ENCODE data around the gene DUSP5.
"Not testable (repeated sequence)": the region's sequence is repeated elsewhere in the genome, so short reads cannot be mapped to it uniquely, and the experiment has no call there.

The DUSP5 gene

DNA sequence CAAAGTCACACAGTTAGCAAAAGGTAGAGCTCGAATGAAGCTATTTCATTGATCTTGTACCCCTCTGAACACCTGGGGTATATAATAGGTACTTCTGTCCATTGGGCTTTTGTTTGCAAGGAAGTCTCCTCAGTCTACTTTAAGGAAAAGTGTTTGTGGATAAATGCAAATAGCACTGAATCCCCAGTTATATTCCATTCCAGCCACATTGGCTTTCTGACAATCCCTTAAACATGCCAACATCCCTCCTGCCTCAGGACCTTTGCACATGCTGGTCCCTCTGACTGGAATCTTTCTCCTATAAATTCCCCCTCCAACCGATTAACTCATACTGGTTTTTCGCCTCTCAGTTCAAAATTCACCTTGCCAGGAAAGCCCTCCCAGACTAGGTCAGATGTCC, 17.1 kb downstream of the DUSP5 start:
- DNase-seq (ENCODE audit: low read depth in 2 of 3, low spot score in 1 of 3), result no peak

DNA sequence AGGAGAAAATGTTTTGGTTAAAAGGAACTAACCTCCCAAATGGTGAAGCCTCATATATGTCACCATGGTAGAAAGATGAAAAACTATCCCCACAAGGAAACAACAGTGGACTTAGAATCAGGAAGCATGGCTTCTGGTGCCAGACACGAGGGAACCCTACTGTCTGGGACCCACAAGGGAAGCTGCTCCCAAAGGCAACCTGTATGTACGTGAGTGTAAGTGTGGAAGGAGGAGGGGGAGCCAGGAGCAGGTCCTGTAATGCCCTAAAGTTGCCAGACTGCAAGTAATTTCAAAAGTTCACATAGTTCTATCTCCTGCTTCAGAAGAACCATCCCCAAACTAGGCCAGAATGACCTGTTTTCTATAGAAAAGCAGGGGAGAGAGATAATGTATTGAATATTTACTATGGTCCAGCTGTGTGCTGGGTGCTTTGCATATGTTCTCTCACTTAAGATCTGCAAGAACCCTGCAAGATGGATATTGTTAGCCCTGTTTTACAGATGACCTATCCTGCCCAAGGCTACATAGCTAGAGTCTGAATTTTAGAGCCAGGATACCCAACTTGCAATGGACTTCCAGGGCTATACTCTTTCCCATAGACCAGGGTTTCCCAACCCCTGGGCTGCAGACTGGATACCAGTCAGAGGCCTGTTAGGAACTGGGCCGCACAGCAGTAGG, 19.2 kb downstream of the DUSP5 start:
- DNase-seq (ENCODE audit: low read depth in 2 of 3, low spot score in 1 of 3), result no peak

DNA sequence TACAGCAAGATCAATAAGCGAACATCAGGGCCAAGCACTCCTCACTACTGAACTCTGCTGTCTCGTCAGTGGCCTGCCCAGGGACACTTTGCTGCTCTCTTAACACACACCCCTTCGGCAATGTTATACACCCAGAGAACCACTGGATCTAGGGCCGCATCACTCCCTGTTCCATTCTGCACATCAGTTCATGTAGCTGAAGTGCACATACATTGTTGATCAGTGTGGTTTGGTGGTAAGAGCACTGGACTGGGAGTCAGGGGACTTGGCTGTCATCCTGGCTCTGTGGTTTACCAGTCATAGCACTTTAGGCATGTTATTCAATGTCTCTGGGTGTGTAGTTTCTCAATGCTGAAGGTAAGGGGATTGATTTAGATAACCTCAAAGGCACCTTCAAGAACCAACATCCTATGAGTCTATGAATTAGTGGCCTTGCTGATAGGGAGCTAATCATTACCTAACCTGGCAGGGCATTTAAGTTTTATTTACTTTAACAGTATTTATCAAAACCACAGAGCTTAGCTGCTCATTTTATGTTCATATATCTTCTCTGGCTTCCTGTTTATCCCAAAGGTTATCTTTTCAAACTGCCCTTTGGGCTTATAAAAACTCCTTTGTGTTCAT, 24.8 kb downstream of the DUSP5 start:
- DNase-seq (ENCODE audit: low read depth in 2 of 3, low spot score in 1 of 3), result no peak

DNA sequence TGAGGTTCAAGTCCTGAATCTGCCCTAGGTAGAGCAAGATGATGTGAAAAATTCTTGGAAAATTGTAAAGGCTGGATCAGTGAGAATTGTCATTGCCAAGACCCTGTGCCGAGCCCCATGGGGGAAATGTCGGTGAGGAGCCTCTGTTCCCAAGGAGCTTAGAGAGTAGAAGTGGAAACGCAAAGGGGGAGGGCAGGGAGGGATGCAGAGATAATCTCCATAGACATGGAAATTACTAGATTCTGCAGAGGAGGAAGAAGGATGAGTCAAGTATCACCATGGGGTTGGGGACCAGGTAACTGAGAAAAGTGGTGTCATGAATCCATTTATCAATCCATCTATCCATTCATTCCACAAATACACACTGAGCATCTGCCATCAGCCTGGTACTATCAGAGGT, 26.0 kb downstream of the DUSP5 start:
- DNase-seq (ENCODE audit: low read depth in 2 of 3, low spot score in 1 of 3), result no peak

DNA sequence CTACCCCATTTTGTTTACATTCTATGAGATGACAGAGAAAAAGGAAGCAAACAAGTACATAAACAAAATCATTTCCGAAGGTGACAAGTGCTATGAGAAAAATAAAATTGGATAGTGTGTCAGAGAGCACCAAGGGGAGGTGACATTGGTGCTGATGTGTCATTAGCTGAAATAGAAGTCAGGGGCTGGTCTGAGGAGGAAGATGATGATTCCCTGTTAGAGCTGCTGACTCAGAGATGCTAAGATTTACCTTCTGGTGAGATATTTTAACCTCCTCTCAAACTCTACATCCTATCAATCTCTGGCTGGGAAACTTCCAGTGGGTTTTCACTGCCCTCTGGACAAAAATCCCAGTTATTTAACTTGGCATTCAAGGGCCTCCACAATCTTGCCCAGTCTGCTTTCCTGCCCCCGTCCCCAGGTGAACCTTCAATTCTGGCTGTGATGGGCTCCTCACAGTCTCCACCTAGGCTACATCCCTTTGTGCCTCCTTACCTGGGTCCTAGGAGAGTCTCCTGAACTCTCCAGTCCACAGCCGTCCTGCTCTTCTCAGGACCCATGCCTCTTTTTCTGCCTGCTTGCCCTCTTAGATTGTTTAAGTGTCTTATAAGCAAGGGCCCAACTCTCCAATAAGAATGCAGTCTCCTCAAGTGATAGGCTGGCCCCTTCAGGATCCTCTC, 26.6 kb downstream of the DUSP5 start:
- no peak for DNase-seq (ENCODE audit: low read depth in 2 of 3, low spot score in 1 of 3)

DNA sequence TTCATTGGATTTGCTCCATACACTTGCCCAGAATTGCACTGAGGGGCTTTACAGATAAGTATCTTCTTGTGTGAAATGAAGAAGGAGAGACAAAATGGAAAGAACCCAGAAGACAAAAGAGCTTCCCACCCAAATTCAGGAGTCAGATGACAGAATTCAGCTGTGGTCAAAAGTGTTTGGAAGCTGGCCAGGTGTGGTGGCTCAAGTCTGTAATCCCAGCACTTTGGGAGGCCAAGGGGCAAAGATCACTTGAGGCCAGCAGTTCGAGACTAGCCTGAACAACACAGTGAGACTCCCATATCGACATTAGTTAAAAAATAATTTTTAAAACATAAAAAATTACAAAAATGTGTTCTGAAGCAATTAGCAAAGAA, 27.1 kb downstream of the DUSP5 start:
- no peak for DNase-seq (ENCODE audit: low read depth in 2 of 3, low spot score in 1 of 3)

DNA sequence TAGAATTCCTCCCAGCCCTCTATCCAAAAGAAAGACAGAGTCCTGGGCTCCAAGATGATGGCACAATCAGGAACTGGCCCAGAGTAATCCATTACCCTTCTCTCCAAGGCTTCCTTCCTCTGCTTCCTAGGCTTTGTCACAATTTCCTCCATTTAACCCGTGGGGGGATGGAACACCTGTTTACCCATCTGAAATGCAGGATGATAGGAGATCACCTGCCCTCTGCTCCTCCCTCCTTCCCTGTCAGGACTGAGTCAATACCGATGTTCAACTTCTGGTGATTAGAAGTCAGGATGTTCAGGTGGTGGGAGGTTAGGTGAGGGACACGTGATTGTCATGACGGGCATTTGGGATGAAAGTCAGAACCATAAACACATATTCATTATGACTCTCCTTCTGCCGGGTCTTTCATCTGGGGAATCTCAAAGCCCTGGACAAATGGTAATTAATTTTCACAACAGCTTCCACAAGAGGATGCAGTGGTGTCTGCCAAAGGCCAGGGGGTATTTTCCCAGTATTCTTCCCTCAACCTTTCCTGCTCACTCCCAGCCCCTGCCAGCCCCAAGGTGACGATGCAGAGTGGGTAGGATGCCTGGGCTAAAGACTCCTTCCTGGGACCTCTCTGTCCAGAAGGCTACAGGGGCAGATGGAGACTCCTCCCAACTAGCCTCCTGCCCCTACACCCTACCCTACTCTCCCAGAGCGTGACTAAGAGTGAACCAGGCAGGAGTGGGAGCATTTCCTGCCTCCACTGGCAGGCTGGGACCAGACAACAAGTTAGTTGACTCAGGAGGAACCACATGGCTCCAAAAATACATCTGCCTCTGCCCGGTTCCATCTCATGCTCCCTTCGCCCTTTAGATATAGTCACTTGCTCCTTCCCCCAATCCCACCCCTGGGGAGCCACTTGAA, 27.9 kb downstream of the DUSP5 start:
- no peak for DNase-seq (ENCODE audit: low read depth in 2 of 3, low spot score in 1 of 3)

DNA sequence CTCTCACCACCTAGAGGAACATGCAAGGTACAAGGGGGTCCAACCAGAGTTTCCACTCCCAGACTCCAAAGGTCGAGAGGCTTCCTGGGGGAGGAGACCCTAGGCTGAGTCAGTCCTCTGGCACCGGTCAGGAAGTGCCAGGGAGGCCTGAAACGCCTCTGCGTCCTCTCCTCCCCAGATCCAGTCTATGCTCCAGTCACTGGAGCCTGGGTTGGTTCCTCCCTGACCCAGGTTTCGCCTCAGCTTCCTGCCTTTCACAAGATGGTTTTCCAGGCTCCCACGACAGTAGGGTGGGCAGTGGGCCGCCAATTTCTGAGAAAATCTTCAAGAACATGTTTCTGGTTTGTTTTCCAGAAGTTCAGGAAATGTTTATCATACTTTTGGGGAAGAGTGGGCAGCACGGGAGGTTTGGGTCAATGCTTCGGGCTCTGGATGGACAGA, 30.0 kb downstream of the DUSP5 start:
- DNase-seq (ENCODE audit: low read depth in 2 of 3, low spot score in 1 of 3), result no peak

DNA sequence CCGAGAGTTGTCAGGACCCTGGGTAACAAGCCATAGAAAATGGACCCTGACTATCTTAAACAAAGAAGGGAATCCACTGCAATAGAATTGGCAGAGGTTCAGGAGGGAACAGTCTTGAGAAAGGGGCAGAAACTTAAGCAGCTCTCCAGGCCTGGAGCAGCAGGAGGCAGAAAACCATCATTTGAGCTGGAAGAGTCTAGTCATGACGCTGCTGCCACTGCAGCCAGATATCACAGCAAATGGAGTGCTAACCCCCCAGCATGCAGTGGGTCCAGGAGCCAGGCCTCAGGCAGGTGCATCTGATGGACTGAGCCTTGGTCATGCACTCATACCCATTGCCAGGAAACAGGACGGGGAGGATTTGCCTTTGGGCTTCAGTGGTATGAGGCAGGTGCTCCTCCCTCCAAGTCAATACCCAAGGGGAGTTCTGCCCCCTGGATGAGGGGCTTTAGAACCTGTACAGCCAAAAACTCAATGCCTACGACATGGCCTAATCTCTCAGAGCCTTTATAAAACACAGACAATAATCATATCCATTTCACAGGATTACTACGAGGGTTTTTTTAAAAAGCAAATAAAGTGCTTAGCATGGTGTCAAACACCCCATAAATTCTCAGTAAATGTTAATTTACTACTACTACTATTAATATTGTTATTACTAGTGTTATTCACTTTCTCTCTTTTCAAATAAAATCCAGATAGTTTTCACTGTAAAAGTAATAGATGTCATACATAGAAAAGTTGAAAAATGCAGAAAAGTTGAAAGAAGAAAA, 30.7 kb downstream of the DUSP5 start:
- DNase-seq (ENCODE audit: low read depth in 2 of 3, low spot score in 1 of 3), result no peak

DNA sequence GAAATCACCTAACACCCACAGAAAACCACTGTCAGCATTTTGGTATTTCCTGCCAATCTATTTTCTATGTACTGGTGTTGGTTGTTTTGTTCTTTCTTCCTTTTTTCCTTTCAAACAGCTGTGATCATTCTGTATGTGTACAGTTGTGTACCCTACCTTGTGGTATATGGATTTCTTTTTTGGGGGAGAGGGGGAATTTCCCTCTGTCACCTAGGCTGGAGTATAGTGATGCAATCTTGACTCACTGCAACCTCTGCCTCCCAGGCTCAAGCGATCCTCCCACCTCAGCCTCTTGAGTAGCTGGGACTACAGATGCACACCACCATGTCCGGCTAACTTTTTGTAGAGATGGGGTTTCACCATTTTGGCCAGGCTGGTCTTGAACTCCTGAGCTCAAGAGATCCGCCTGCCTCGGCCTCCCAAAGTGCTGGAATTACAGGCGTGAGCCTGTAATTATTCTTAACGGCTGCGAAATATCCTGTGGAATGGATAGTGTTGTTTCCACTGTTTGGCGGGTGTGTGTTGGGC, 31.4 kb downstream of the DUSP5 start:
- DNase-seq (ENCODE audit: low read depth in 2 of 3, low spot score in 1 of 3), result peak in 1 of 3 donors; percentile 53

DNA sequence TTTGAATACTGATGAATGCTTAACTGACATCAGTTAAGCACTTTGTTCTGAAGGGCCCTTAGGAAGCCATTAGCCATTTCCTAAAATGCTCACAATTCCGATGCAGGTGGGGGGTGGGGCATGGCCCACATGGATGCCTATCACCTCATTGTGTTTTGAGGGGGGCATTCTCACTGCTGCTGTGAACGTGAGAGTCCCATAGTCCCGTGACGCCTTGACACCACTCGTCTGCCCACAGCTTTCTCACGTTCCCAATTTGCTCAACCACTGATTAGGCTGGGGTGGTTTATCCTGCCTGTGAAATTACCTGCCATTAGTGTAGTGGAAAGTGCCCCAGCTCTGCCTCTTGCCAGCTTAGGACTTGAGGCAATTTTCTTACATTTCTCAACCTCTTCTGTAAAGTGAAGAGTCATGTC, 31.9 kb downstream of the DUSP5 start:
- no peak for DNase-seq (ENCODE audit: low read depth in 2 of 3, low spot score in 1 of 3)

DNA sequence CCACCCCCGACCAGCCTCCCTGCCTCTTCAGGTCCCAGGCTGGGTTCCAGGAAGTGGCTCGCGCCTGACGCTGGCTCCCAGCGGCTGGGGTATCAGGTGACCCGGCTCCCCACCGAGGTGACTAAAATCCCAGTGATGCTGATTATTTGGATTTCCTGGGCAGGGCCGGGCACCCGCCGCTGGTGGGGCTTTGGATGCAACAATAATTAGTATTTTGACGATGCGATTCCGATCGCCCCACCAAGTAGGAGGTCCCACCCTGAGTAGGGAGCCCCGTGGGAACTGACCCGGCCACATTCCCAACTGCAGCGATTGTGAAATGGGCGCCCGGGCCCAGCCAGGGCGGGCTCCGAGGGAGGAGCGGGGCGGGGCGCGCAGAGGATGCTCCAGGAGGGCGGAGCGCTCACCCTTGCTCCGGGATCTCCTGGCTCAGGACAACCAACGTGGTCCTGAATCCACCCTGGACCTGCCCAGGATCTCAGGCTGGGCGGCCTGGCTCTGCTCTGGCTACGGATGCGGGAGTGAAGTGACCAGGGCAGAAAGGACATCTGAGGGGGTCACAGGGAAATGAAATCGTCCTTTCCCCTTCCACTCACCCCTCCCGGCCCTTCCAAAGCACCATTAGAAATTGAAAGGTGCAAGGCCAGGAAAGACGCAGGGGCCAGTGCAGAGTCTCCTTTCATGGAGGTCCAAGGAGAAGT, 32.6 kb downstream of the DUSP5 start:
- DNase-seq (ENCODE audit: low read depth in 2 of 3, low spot score in 1 of 3), result no peak

DNA sequence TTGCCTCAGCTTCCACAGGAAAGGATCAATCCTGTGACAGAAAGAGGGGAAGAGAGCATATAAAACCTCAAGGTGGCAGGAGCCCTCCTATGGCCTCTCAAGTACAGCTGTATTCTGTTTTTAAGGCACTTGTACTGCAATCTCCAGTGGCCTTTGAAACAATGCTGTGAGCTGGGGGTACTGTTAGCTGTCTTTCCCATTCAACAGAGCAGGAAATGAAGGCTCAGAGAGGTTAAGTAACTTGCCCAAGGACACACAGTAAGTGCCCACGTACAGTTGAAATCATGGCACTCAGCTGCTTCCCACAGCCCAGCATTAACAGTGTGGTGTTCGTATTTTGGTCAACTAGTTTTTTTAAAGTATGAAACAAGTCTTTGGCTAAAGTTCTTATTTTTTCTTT, 34.0 kb downstream of the DUSP5 start:
- no peak for DNase-seq (ENCODE audit: low read depth in 2 of 3, low spot score in 1 of 3)

DNA sequence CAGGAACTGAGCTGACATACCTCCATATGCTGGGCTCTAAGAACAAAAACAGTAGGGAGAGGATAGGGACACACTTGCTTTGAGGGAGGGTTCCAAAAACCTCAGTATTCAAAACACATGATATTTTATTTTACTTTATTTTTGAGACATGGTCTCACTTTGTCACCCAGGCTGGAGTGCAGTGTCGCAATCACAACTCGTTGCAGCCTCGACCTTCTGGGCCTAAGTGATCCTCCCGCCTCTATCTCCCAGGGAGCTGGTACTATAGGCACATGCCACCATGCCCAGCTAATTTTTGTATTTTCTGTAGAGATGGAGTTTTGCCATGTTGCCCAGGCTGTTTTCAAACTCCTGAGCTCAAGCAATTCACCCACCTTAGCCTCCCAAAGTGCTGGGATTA, 34.9 kb downstream of the DUSP5 start:
- not testable (repeated sequence) for DNase-seq (ENCODE audit: low read depth in 2 of 3, low spot score in 1 of 3)

DNA sequence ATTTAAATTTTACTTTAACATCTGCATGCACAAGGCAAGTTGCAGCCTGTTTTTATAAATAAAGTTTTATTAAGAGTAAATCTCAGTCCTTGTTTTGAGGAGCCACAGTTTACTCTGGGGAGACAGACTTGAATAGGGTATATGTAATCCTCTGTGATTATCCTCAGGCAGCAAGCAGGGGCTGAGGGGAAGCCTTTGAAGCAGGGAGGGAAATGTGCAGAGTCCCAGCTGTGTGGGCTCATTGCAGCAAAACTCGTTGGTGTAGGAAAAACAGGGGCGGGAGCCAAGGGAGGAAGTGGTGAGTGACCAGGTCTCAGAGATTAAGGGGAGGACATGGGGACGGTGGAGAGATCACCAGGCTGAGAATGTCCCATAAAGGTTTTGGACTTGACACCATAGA, 35.4 kb downstream of the DUSP5 start:
- no peak for DNase-seq (ENCODE audit: low read depth in 2 of 3, low spot score in 1 of 3)

DNA sequence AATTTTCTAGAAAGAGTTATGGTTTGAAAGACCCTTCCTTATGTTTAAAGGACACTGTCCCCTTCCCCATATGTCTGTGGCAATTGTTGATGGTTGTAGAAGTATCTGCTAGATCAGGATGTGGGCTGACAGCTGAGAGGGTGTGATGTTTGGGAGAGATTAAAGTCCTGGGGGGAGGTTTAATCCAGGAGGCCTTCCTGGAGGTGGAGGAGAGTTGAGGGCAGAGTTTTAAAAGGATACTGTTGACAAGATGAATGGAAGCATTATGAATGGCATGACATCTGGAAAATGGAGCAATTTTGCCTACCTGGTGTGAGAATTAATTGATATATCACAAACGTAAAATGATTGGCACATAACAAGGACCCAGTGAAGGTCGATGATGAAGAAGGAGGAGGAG, 36.9 kb downstream of the DUSP5 start:
- no peak for DNase-seq (ENCODE audit: low read depth in 2 of 3, low spot score in 1 of 3)

DNA sequence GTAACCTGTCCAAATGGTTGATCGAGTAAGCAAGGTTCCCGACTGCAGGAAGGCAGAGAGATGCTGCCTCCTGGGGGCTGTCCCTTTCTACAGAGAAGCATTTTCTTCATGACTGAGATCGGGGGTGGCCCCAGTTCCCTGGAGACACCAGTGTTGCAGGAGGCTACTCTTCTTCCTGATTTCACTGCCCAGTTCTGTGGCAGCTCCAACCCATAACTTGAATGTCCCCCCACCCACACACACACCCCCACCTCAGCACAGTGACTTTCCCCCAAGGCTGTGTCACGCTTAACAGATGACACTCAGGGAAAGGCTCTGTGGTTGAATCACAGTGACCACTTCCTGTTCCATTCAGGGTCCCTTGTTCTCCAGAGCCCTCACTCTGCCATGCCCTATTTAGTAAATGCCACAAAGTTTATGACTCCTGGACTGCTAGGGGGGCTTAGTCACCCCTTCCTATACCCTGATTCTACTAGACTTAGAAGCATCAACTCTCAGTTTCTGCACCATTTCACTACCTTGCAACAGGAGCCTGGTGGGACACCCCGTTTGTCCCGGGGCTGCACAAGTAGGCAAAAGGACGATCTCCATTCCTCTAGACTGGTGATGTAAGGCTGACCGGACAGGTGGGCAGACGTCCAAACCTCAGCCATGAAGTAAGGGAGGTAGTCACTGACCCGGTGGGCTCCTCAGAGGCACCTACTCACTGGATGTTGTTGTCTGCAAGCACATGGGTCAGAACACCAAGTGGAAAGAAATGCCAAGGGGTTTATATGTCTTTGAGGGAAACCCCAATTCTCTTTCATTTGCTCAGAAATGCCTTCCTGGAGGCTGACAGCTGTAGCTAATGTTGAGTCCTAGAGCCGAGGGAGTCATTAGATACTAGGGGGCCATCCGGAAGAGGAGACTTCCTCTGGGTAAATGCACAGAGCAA, 38.5 kb downstream of the DUSP5 start:
- DNase-seq (ENCODE audit: low read depth in 2 of 3, low spot score in 1 of 3), result peak; percentile 60 to 76 (median 73)

DNA sequence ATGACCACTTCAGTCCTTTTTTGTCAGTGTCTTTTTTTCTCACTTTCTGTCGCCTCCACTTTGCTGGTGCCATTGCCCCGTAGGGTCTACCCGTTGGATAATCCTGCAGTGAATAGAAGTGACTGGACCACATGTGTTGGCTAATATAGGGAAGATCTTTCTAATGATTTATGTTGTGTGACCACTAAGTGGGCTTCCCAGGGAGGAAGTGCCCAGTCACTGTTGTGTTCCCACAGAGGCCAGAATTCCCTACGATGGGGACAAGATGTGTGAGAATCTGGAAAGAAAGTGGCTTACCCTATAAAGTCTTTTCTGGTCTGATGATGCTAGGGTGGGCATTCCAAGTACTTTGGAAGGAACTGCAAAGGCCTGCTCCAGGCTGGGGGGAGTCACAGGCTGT, 41.4 kb downstream of the DUSP5 start:
- no peak for DNase-seq (ENCODE audit: low read depth in 2 of 3, low spot score in 1 of 3)

DNA sequence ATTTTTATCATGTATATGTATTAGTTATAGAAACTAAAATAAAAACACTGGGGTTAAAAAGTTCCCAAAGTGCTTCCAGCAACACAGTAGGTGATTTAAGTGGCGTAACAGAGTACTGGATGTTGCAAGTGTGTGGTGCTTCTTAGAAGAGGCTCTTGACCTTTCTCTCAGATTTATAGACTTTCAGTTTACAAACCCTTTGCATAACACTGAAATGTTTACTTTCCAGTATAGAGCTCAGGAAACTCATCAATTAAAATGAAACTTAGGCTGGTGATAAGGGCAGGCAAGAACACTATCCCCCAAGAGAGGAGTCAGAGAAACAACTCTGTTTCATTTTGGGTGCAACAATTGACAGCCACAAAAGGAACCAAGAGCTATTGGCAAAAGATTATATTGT, 42.3 kb downstream of the DUSP5 start:
- no peak for DNase-seq (ENCODE audit: low read depth in 2 of 3, low spot score in 1 of 3)

Data from stimulated activated CD4-positive, alpha-beta T cell treated with anti-CD3 and anti-CD28 coated beads, Interleukin-12 subunit alpha, Interleukin-12 subunit beta, amount 100 ng/mL, for 48 hours (primary cell).